ENCODE results near the gene RHBDD1.
A peak's percentile ranks its signal among the peaks of the same experiment; 100 is the strongest.

RHBDD1 gene
- total RNA-seq, result 33.1 to 45.9 (median 37.5) reads per million in 4 donors

GRCh38 chr2:226835796-226836547 is at the start of gene RHBDD1:
TSS of gene RHBDD1 (plus strand) at chr2:226836054. CDS start at chr2:226864694, 28,640 bp downstream.
- DNase-seq, result peak; percentile 84 to 99 (median 87)

- DNase-seq, result no peak
These were observed 47.8 kb upstream of the RHBDD1 start for GRCh38 chr2:226788064-226788463.

GRCh38 chr2:226788881-226789490 is 46.9 kb upstream of the RHBDD1 start:
- DNase-seq, result no peak

GRCh38 chr2:226790011-226790410 is 45.8 kb upstream of the RHBDD1 start:
- DNase-seq, result no peak

GRCh38 chr2:226790431-226790830 is 45.4 kb upstream of the RHBDD1 start:
- DNase-seq, result no peak

GRCh38 chr2:226791056-226791486 is 44.8 kb upstream of the RHBDD1 start:
- peak in 4 of 5 donors; percentile 58 to 82 (median 68) for DNase-seq

- DNase-seq, result peak; percentile 83 to 92 (median 86)
These were observed 44.3 kb upstream of the RHBDD1 start for GRCh38 chr2:226791487-226792081.

GRCh38 chr2:226792155-226792881 is 43.5 kb upstream of the RHBDD1 start:
- DNase-seq, result no peak

- no peak for DNase-seq
These were observed 42.2 kb upstream of the RHBDD1 start for GRCh38 chr2:226793646-226794045.

GRCh38 chr2:226794196-226794661 is 41.6 kb upstream of the RHBDD1 start:
- DNase-seq, result no peak

- DNase-seq, result no peak
These were observed 41.1 kb upstream of the RHBDD1 start for GRCh38 chr2:226794751-226795171.

- no peak for DNase-seq
These were observed 40.4 kb upstream of the RHBDD1 start for GRCh38 chr2:226795281-226796011.

GRCh38 chr2:226796012-226796839 is 39.6 kb upstream of the RHBDD1 start:
- DNase-seq, result no peak

- no peak for DNase-seq
These were observed 39.0 kb upstream of the RHBDD1 start for GRCh38 chr2:226796840-226797288.

GRCh38 chr2:226797289-226797988 is 38.4 kb upstream of the RHBDD1 start:
- no peak for DNase-seq

GRCh38 chr2:226797989-226798421 is 37.8 kb upstream of the RHBDD1 start:
- no peak for DNase-seq

GRCh38 chr2:226798422-226799210 is 37.2 kb upstream of the RHBDD1 start:
- DNase-seq, result peak in 2 of 5 donors; percentile 21 to 54

GRCh38 chr2:226799211-226799975 is 36.5 kb upstream of the RHBDD1 start, which contains the start of gene IRS1:
TSS of gene IRS1 (minus strand) at chr2:226799820. CDS start at chr2:226798738, 1,082 bp downstream.
- DNase-seq, result peak; percentile 30 to 68 (median 50)

All from T-helper 1 cell (primary cell).